Endodermal cell (in vitro differentiated cells): Measurements from ENCODE around the gene POU2AF1. TPM values are rescaled to one million over a fixed set of nuclear protein-coding genes. Genes with fewer than 3 reads are reported as not detected.
A peak's percentile ranks its signal among the peaks of the same experiment; 100 is the strongest.

Source experiments
- DNase-seq: peaks from one replicate; pipeline ENCODE4 v3.0.0-alpha.2; 2017
- H3K27ac ChIP-seq: 2 replicates; pipeline ENCODE4 v1.5.1; 2013; ENCODE audit warnings: mild to moderate bottlenecking, low read depth, low read length, moderate library complexity
- H3K27me3 ChIP-seq: 2 replicates; pipeline ENCODE4 v1.6.1; 2013; ENCODE audit warnings: mild to moderate bottlenecking, low read length, moderate library complexity; ENCODE audit not compliant: insufficient read depth, control insufficient read depth, poor library complexity, severe bottlenecking
- H3K36me3 ChIP-seq: 2 replicates; pipeline ENCODE4 v1.7.0; 2013; ENCODE audit warnings: mild to moderate bottlenecking, low read length, moderate library complexity; ENCODE audit not compliant: control insufficient read depth, insufficient read depth
- H3K4me1 ChIP-seq: one replicate; pipeline ENCODE4 v1.7.0; 2013; ENCODE audit warnings: low read length; ENCODE audit not compliant: control insufficient read depth, insufficient read depth
- H3K4me3 ChIP-seq: 2 replicates; pipeline ENCODE4 v1.5.1; 2013; ENCODE audit warnings: mild to moderate bottlenecking, low read length, moderate library complexity
- H3K9ac ChIP-seq: 2 replicates; pipeline ENCODE4 v1.6.1; 2013; ENCODE audit warnings: mild to moderate bottlenecking, low read length, moderate library complexity; ENCODE audit not compliant: poor library complexity, severe bottlenecking; ENCODE audit errors: extremely low read depth
- H3K9me3 ChIP-seq: 2 replicates; pipeline ENCODE4 v1.6.1; 2013; ENCODE audit warnings: mild to moderate bottlenecking, low read length, moderate library complexity; ENCODE audit not compliant: control insufficient read depth
- H3K27ac Mint-ChIP-seq: 2 replicates; pipeline ENCODE4 v1.8.0; 2020; ENCODE audit warnings: mixed read lengths
- H3K27me3 Mint-ChIP-seq: 2 replicates; pipeline ENCODE4 v1.8.0; 2021; ENCODE audit warnings: mild to moderate bottlenecking, mixed read lengths; ENCODE audit not compliant: insufficient read depth
- H3K36me3 Mint-ChIP-seq: 2 replicates; pipeline ENCODE4 v1.8.0; 2020; ENCODE audit warnings: low read depth, mixed read lengths
- H3K4me1 Mint-ChIP-seq: 2 replicates; pipeline ENCODE4 v1.8.0; 2020; ENCODE audit warnings: mixed read lengths
- H3K4me3 Mint-ChIP-seq: 2 replicates; pipeline ENCODE4 v1.8.0; 2020; ENCODE audit warnings: mild to moderate bottlenecking, moderate library complexity, mixed read lengths
- H3K9me3 Mint-ChIP-seq: 2 replicates; pipeline ENCODE4 v1.8.0; 2020; ENCODE audit warnings: mild to moderate bottlenecking, mixed read lengths
- CTCF ChIP-seq: fragments of 200-600 bp; sonication (generic); conservative IDR thresholded peaks from 2 replicates; pipeline ENCODE4 v1.5.0; 2021; ENCODE audit warnings: antibody characterized with exemption, mild to moderate bottlenecking
- WGBS, 2 experiments: methylation state at CpG; one replicate each; pipeline versions ENCODE4 v1.1.5 to v1.1.7; 2013; ENCODE audit warnings: missing lambda C conversion rate in 2 of 2, mixed read lengths in 1 of 2; ENCODE audit not compliant: insufficient coverage in 1 of 2, insufficient read length in 1 of 2; 5-methylcytosine and 5-hydroxymethylcytosine counted together
- total RNA-seq, 2 donors: library from RNA; stranded (reverse); fragmentation: NEBNext Ultra II Directional in 1 of 2; extraction: Animal tissue kit (Norgen Biotek cat#: 25700) in 1 of 2; gene quantifications; 2 replicates in 1 of 2; 3 replicates in 1 of 2; pipeline ENCODE4 v1.2.1, GENCODE V29; 2021

Gene POU2AF1
- total RNA-seq, 2 donors from 2014 or later = 0.46 to 0.77 TPM

- no peaks in the 10 kb centered on the region for H3K27me3 ChIP-seq
- H3K27ac ChIP-seq = no peak overlapping the region
- Mint-ChIP-seq H3K27ac (no peak overlapping the region), H3K4me3 (no peak overlapping the region), H3K36me3 (no peaks in the 10 kb centered on the region), H3K4me1 (peaks cover 16% of the 10 kb centered on the region), H3K27me3 (peaks cover 2% of the 10 kb centered on the region), H3K9me3 (no peaks in the 10 kb centered on the region)
- WGBS, 2 experiments = 92 to 96% methylated on average over 3 to 6 of the region's 6 CpGs
- no peaks in the 10 kb centered on the region for H3K36me3 ChIP-seq
- H3K9ac ChIP-seq = no peak overlapping the region
- no peak overlapping the region for H3K4me3 ChIP-seq
- no peaks in the 10 kb centered on the region for H3K9me3 ChIP-seq
- no peak for TF ChIP-seq CTCF
- H3K4me1 ChIP-seq = peaks cover 19% of the 10 kb centered on the region
- DNase-seq = peak; percentile 30
These were observed 47.5 kb upstream of the POU2AF1 start for GRCh38 chr11:111426617-111427016.

- H3K27ac ChIP-seq = no peak overlapping the region
- no peak for DNase-seq
- H3K9me3 ChIP-seq = no peaks in the 10 kb centered on the region
- no peak overlapping the region for H3K9ac ChIP-seq
- H3K4me1 ChIP-seq = no peaks in the 10 kb centered on the region
- H3K27ac Mint-ChIP-seq = no peak overlapping the region
- H3K36me3 Mint-ChIP-seq = no peaks in the 10 kb centered on the region
- TF ChIP-seq CTCF = no peak
- H3K4me3 ChIP-seq = no peak overlapping the region
- H3K4me1 Mint-ChIP-seq = peaks cover 1% of the 10 kb centered on the region
- no peaks in the 10 kb centered on the region for H3K27me3 ChIP-seq
- no peak overlapping the region for H3K4me3 Mint-ChIP-seq
- H3K9me3 Mint-ChIP-seq = no peaks in the 10 kb centered on the region
- H3K27me3 Mint-ChIP-seq = peaks cover 5% of the 10 kb centered on the region
- H3K36me3 ChIP-seq = no peaks in the 10 kb centered on the region
- 78% methylated on average over 1 of the region's 1 CpG; no CpG with 5 or more reads in 1 of the 2 experiments for WGBS, 2 experiments
These were observed 44.2 kb upstream of the POU2AF1 start for GRCh38 chr11:111423250-111423615.

GRCh38 chr11:111422494-111423249, 43.6 kb upstream of the POU2AF1 start:
- Histone ChIP-seq H3K9ac (no peak overlapping the region), H3K4me1 (no peaks in the 10 kb centered on the region), H3K36me3 (no peaks in the 10 kb centered on the region), H3K27me3 (no peaks in the 10 kb centered on the region), H3K4me3 (no peak overlapping the region), H3K9me3 (no peaks in the 10 kb centered on the region), H3K27ac (no peak overlapping the region)
- H3K4me1 Mint-ChIP-seq = peaks cover 4% of the 10 kb centered on the region
- H3K36me3 Mint-ChIP-seq = no peaks in the 10 kb centered on the region
- peak; percentile 95 for DNase-seq
- 29 to 46% methylated on average over 9 to 12 of the region's 12 CpGs for WGBS, 2 experiments
- TF ChIP-seq CTCF = peak; percentile 98
- H3K4me3 Mint-ChIP-seq = no peak overlapping the region
- H3K27me3 Mint-ChIP-seq = peaks cover 5% of the 10 kb centered on the region
- no peaks in the 10 kb centered on the region for H3K9me3 Mint-ChIP-seq
- no peak overlapping the region for H3K27ac Mint-ChIP-seq
